ENCODE measurements around the gene PKD2L1. TPM values are rescaled to one million over a fixed set of nuclear protein-coding genes. Genes with fewer than 3 reads are reported as not detected.
"Not testable (repeated sequence)": the region's sequence is repeated elsewhere in the genome, so short reads cannot be mapped to it uniquely, and the experiment has no call there.

PKD2L1 gene
- polyA plus RNA-seq (2013, experiment 1 of 2): not detected
- polyA plus RNA-seq (2013, experiment 2 of 2): not detected

DNA sequence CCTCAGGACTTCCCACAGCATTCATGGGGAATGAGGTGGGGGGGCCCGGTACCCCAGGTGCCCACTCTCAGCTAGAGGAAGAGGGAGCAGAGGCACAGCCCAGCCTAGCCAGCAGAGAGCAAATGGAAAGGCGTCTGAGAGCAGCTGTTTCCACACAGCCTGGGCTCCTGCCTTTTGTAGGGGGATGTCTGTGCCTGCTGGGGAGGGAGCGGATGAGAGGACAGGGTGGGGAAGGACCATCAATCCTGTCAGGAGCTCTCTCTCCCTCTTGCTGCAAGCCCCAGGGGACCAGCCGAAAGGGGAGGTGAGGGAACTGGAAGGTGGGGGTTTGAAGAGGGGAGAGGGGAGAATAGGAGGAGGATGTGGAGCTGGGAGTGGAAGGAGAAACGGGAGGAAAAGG is at the start of gene PKD2L1:
Gene PKD2L1 (minus strand): TSS at position 150 of the 400 bp plus-strand sequence. CDS start 125 bp downstream, at position 25.
- no peak within 1 kb of the TSS for H3K9ac ChIP-seq (ENCODE audit: low read depth, low read length)
- no peaks in the 10 kb centered on the region for H3K4me1 ChIP-seq (ENCODE audit: insufficient read depth, low read length)
- WGBS: 66% methylated on average over 5 of the region's 5 CpGs
- H3K9me3 ChIP-seq (ENCODE audit: insufficient read depth, low read depth, low read length): no peaks in the 10 kb centered on the region
- H3K36me3 ChIP-seq (ENCODE audit: insufficient read depth, low read length): no peaks in the 10 kb centered on the region
- peaks cover 31% of the 10 kb centered on the region for H3K27me3 ChIP-seq (ENCODE audit: insufficient read depth, low read length)
- H3K4me3 ChIP-seq (ENCODE audit: low read length): no peak within 1 kb of the TSS
- H3K27ac ChIP-seq (ENCODE audit: low read depth, low read length): no peak within 1 kb of the TSS

DNA sequence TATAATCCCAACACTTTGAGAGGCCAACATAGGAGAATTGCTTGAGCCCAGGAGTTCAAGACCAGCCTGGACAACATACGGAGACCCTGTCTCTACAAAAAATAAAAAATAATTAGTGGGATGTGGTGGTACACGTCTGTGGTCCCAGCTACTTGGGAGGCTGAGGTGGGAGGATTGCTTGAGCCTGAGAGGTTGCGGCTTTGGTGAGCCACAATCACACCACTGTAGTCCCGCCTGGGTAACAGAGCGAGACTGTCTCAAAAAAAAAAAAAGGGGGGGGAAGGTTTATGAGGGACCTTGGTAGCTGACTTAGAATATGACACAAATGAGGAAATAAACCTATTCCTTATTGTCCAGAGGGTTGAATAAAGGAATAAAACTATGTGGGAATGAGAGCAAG is 47.8 kb upstream of the PKD2L1 start:
- WGBS: 96% methylated on average over 5 of the region's 5 CpGs
- Histone ChIP-seq H3K4me1 (ENCODE audit: insufficient read depth, low read length) (no peaks in the 10 kb centered on the region), H3K27ac (ENCODE audit: low read depth, low read length) (no peak overlapping the region), H3K36me3 (ENCODE audit: insufficient read depth, low read length) (peaks cover 18% of the 10 kb centered on the region), H3K9me3 (ENCODE audit: insufficient read depth, low read depth, low read length) (no peaks in the 10 kb centered on the region), H3K27me3 (ENCODE audit: insufficient read depth, low read length) (no peaks in the 10 kb centered on the region), H3K4me3 (ENCODE audit: low read length) (no peak overlapping the region), H3K9ac (ENCODE audit: low read depth, low read length) (no peak overlapping the region)

DNA sequence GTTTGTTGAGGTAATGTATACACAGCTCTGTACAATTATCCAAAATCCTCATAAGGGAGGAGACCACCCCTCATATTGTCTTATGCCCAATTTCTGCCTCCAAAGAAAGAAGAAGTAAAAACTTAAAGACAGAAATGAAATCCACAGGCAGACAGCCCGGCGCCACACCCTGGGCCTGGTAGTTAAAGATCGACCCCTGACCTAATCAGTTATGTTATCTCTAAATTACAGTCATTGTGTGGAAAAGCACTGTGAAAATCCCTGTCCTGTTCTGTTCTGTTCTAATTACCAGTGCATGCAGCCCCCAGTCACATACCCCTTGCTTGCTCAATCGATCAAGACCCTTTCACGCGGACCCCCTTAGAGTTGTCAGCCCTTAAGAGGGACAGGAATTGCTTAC is 46.6 kb upstream of the PKD2L1 start:
- not testable (repeated sequence) for H3K27me3 ChIP-seq (ENCODE audit: insufficient read depth, low read length); H3K9me3 ChIP-seq (ENCODE audit: insufficient read depth, low read depth, low read length); H3K4me1 ChIP-seq (ENCODE audit: insufficient read depth, low read length); H3K27ac ChIP-seq (ENCODE audit: low read depth, low read length); H3K36me3 ChIP-seq (ENCODE audit: insufficient read depth, low read length); H3K9ac ChIP-seq (ENCODE audit: low read depth, low read length); H3K4me3 ChIP-seq (ENCODE audit: low read length)
- 88% methylated on average over 6 of the region's 6 CpGs for WGBS

DNA sequence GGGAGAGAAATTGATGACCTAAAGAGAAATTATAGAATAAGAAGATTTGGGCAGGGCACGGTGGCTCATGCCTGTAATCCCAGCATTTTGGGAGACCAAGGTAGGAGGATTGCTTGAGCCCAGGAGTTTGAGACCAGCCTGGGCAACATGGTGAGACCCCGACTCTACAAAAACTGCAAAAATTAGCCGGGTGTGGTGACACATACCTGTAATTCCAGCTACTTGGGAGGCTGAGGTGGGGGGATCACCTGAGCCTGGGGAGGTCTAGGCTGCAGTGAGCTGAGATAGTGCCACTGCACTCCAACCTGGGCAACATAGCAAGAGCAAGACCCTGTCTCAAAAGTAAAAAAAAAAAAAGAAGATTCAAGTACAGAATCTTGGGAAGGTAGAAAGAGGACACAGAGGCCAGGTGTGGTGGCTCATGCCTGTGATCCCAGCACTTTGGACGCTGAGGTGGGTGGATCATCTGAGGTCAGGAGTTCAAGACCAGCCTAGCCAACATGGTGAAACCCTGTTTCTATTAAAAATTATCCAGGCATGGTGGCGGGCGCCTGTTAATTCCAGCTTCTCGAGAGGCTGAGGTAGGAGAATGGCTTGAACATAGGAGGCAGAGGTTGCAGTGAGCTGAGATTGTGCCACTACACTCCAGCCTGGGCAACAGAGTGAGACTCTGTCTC is 44.8 kb upstream of the PKD2L1 start:
- Histone ChIP-seq H3K9ac (ENCODE audit: low read depth, low read length) (peak overlapping the region; percentile 84), H3K4me3 (ENCODE audit: low read length) (peak overlapping the region; percentile 59), H3K27ac (ENCODE audit: low read depth, low read length) (peak overlapping the region; percentile 90), H3K4me1 (ENCODE audit: insufficient read depth, low read length) (peaks cover 20% of the 10 kb centered on the region)
- 88% methylated on average over 7 of the region's 7 CpGs for WGBS
- H3K27me3 ChIP-seq (ENCODE audit: insufficient read depth, low read length); H3K36me3 ChIP-seq (ENCODE audit: insufficient read depth, low read length); H3K9me3 ChIP-seq (ENCODE audit: insufficient read depth, low read depth, low read length): not testable (repeated sequence)

DNA sequence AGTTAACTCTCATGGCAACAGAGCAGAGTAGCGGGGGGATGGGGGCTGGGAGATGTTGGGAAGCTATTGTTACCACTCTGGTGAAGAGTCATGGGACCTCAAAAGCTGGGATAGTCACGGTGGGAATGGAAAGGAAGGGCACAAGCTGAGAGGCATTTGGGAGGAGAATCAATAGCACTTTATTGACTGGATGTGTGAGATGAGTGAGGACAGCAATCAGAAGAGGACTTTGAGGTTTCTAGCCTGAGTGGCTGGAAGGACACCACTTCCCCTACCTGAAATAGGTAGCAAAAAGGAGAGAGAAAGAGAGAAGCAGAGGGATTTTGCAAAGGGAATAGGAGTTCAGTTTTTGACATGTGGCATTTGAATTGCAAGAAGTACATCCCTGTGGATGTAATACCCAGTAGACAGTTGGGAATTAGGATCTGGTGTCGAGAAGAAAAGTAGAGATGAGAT is 44.2 kb upstream of the PKD2L1 start:
- peak overlapping the region; percentile 90 for H3K27ac ChIP-seq (ENCODE audit: low read depth, low read length)
- H3K4me3 ChIP-seq (ENCODE audit: low read length): peak overlapping the region; percentile 59
- H3K27me3 ChIP-seq (ENCODE audit: insufficient read depth, low read length): no peaks in the 10 kb centered on the region
- H3K4me1 ChIP-seq (ENCODE audit: insufficient read depth, low read length): peaks cover 20% of the 10 kb centered on the region
- peak overlapping the region; percentile 84 for H3K9ac ChIP-seq (ENCODE audit: low read depth, low read length)
- 26% methylated on average over 3 of the region's 3 CpGs for WGBS
- H3K36me3 ChIP-seq (ENCODE audit: insufficient read depth, low read length): no peaks in the 10 kb centered on the region
- H3K9me3 ChIP-seq (ENCODE audit: insufficient read depth, low read depth, low read length): no peaks in the 10 kb centered on the region

DNA sequence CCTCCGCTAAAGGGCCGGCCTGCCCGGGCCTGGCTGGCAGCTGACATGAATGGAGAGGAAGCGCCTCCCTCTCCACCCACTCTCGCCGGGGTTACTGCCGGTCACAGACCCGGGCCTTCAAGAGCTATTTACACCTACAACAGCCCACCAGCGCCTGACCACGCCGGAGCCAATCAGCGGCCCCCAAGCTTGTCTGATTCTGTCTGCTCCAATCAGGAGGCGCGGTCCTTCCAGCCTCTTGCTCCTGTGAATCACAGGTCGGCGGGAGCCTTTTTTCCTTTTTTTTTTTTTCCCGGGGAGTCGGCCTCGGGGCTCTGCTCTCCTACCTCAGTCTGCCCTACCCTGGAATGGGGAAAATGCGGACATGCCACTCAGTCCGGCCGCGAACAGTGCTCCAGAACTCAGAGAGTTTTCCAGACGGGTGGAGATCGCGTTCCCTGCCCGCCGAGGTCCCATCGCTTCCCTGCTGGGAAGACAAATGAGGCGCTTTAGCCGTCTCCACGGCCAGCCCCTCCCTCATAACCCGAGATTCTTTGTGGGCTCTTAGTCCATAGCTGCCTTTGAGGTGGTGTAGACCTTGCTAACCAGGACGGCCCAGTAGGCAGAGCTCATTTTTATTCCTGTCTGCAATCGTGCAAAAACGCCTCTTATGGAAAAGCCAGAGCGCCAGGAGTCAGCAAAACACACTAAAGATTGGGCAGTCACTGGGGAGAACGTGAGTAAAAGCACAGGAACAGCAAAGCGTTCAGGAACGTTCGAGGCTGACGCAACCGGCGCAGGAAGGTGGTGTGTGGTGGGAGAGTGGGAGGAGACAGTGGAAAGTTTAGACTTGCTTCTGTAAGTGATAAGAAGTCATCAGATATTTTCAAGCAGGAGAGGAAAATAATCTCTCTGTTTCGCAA is 43.5 kb upstream of the PKD2L1 start:
- H3K4me3 ChIP-seq (ENCODE audit: low read length): peak overlapping the region; percentile 59
- peak overlapping the region; percentile 90 for H3K27ac ChIP-seq (ENCODE audit: low read depth, low read length)
- H3K27me3 ChIP-seq (ENCODE audit: insufficient read depth, low read length): no peaks in the 10 kb centered on the region
- WGBS: under 1% methylated on average over 45 of the region's 45 CpGs
- peaks cover 20% of the 10 kb centered on the region for H3K4me1 ChIP-seq (ENCODE audit: insufficient read depth, low read length)
- peak overlapping the region; percentile 84 for H3K9ac ChIP-seq (ENCODE audit: low read depth, low read length)
- H3K9me3 ChIP-seq (ENCODE audit: insufficient read depth, low read depth, low read length): no peaks in the 10 kb centered on the region
- H3K36me3 ChIP-seq (ENCODE audit: insufficient read depth, low read length): no peaks in the 10 kb centered on the region

DNA sequence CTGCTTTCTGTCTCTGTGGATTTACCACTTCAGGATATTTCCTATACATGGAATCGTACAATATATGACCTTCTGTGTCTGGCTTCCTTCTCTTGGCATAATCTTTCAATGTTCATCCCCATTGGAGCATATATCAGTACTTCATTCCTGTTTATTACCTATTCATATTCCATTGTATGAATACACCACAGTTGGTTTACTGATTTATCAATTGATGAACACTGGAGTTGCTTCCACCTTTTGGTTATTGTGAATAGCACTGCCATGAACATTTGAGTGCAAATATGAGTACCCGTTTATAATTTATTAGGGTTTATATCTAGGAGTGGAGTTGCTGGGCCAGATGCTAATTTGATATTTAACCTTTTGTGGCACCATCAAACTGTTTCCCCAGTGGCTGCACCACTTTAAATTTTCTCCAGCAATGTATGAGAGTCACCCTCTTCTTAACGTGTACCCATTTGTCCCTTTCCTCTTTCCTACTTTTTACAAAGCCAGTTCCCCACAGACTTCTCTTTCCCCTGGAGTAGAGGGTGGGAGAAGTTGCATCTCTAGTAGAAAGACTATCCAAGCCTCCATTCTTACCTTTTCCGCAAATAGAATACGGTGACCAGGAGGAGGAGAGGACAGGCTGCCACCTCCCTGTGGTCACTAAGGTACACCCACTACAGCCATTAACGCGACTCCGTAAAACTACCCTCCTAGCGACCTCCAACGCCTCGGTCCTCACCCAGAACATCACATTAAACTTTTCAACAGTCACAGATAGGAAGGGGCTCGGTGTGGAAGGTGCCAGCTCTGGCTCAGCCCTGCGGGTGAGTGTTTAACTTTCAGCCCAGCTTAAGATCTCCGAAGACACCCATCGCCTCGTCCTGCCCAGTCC is 42.6 kb upstream of the PKD2L1 start:
- Histone ChIP-seq H3K36me3 (ENCODE audit: insufficient read depth, low read length) (no peaks in the 10 kb centered on the region), H3K4me3 (ENCODE audit: low read length) (peak overlapping the region; percentile 59), H3K9ac (ENCODE audit: low read depth, low read length) (peak overlapping the region; percentile 63; the same call in 1 of the 2 replicates), H3K4me1 (ENCODE audit: insufficient read depth, low read length) (peaks cover 20% of the 10 kb centered on the region), H3K27me3 (ENCODE audit: insufficient read depth, low read length) (no peaks in the 10 kb centered on the region), H3K9me3 (ENCODE audit: insufficient read depth, low read depth, low read length) (no peaks in the 10 kb centered on the region), H3K27ac (ENCODE audit: low read depth, low read length) (peak overlapping the region; percentile 51)
- 15% methylated on average over 16 of the region's 16 CpGs for WGBS

DNA sequence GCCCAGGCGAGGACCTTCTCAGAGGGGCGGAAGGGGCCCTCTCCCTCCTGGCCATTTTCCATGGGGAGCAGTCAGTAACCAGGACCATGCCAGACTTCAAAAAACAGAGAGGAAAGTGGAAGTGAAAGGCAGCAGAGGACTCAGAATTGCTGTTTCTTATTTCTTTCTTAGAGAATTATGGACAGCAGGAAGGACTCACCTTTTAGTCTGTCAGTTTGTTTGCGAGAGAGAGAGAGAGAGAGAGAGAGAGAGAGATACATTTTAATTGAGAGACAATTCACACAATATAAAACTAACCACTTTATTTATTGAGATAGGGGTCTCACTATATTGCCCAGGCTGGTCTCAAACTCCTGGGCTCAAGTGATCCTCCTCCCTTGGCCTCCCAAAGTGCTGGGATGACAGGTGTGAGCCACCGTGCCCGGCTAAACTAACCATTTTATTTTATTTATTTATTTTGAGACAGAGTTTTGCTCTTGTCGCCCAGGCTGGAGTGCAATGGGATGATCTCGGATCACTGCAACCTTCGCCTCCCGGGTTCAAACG is 41.5 kb upstream of the PKD2L1 start:
- H3K27me3 ChIP-seq (ENCODE audit: insufficient read depth, low read length): no peaks in the 10 kb centered on the region
- H3K9me3 ChIP-seq (ENCODE audit: insufficient read depth, low read depth, low read length): no peaks in the 10 kb centered on the region
- H3K36me3 ChIP-seq (ENCODE audit: insufficient read depth, low read length): no peaks in the 10 kb centered on the region
- H3K9ac ChIP-seq (ENCODE audit: low read depth, low read length): peak overlapping the region; percentile 42; the same call in 1 of the 2 replicates
- H3K4me3 ChIP-seq (ENCODE audit: low read length): no peak overlapping the region
- H3K27ac ChIP-seq (ENCODE audit: low read depth, low read length): 0 out of 2 replicates have a peak overlapping the region, but pooled peaks have one; percentile 1
- peaks cover 20% of the 10 kb centered on the region for H3K4me1 ChIP-seq (ENCODE audit: insufficient read depth, low read length)
- WGBS: 70% methylated on average over 7 of the region's 10 CpGs

DNA sequence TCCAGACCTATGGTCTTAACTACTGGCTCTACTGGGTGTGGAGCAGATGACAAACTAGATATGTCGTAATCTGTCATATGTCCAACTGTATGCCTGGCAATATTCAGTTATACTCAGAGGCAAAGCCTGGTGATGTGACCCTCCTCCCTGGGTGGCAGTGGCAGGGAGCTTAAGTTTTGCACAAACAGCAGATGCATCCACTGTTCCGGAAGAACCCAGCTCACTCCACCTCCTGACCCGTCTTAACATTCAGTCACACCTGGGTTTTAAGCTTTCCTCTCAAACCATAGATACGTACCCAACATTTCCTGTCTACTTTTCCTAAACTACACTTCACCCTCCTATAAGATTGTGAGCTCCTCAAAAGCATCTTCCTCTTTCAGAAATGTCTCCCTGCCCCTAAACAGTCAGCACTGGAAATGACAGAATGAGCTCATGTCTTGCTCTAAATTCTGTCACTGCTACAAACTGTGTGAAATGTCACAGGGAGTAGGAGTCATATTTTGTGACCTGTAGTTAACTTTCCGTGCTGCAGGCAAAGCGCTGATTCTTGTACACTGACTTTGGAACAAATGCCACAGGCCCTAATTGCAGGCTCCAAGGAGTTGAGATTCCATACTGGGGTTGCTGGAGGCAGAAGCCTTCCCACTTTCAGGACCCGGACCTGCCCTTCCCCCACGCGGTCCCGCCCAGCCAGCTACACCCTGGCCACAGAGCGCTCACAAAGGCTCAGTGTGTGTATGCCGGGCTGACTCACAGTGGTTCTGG is 40.9 kb upstream of the PKD2L1 start:
- H3K4me1 ChIP-seq (ENCODE audit: insufficient read depth, low read length): peaks cover 20% of the 10 kb centered on the region
- H3K4me3 ChIP-seq (ENCODE audit: low read length): peak overlapping the region; percentile 23; the same call in 1 of the 2 replicates
- H3K27me3 ChIP-seq (ENCODE audit: insufficient read depth, low read length): no peaks in the 10 kb centered on the region
- no peaks in the 10 kb centered on the region for H3K36me3 ChIP-seq (ENCODE audit: insufficient read depth, low read length)
- WGBS: 41% methylated on average over 12 of the region's 12 CpGs
- H3K9ac ChIP-seq (ENCODE audit: low read depth, low read length): peak overlapping the region; percentile 3; the same call in 1 of the 2 replicates
- H3K27ac ChIP-seq (ENCODE audit: low read depth, low read length): peak overlapping the region; percentile 37; the same call in 1 of the 2 replicates
- H3K9me3 ChIP-seq (ENCODE audit: insufficient read depth, low read depth, low read length): no peaks in the 10 kb centered on the region

DNA sequence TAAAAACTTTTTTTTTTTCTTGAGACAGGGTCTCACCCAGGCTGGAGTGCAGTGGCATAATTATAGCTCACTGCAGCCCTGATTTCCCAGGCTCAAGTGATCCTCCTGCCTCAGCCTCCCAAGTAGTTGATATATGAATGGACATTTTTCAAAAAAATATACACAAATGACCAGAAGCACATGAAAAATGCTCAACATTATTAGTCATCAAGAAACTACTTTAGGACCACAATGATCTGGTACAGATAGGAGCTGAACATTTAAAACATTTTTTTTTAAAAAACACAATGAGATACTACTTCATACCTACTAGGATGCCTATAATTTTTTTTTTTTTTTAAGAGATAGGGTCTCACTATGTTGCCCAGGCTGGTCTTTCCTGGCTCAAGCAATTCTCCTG is 38.7 kb upstream of the PKD2L1 start:
- no peak overlapping the region for H3K27ac ChIP-seq (ENCODE audit: low read depth, low read length)
- peaks cover 11% of the 10 kb centered on the region for H3K36me3 ChIP-seq (ENCODE audit: insufficient read depth, low read length)
- H3K9ac ChIP-seq (ENCODE audit: low read depth, low read length): no peak overlapping the region
- H3K4me3 ChIP-seq (ENCODE audit: low read length): no peak overlapping the region
- H3K9me3 ChIP-seq (ENCODE audit: insufficient read depth, low read depth, low read length): no peaks in the 10 kb centered on the region
- H3K27me3 ChIP-seq (ENCODE audit: insufficient read depth, low read length): no peaks in the 10 kb centered on the region
- peaks cover 20% of the 10 kb centered on the region for H3K4me1 ChIP-seq (ENCODE audit: insufficient read depth, low read length)

Measured in HUES64 (cell line).